ENCODE data around the gene ARID5B.

The ARID5B gene

GRCh38 chr10:62072901-62073300 lies 171.4 kb downstream of the ARID5B start:
- Histone ChIP-seq H3K79me2 (ENCODE audit: low read length) (peaks cover 97% of the 10 kb centered on the region), H3K9ac (ENCODE audit: low read length) (no peak overlapping the region), H3K4me1 (ENCODE audit: low read length) (no peaks in the 10 kb centered on the region), H3K27me3 (replicated peaks; ENCODE audit: insufficient read depth, low read length) (no peaks in the 10 kb centered on the region), H3K4me3 (ENCODE audit: low read length) (no peak overlapping the region), H3K9me3 (replicated peaks; ENCODE audit: insufficient read depth, low read length) (no peaks in the 10 kb centered on the region), H3K9me2 (replicated peaks; ENCODE audit: insufficient read depth, low read length) (no peaks in the 10 kb centered on the region), H3K27ac (ENCODE audit: low read length) (no peak overlapping the region), H3K36me3 (replicated peaks; ENCODE audit: insufficient read depth, low read length) (peaks cover 30% of the 10 kb centered on the region), H2AFZ (ENCODE audit: low read length) (no peak overlapping the region), H3K4me2 (ENCODE audit: low read depth, low read length) (no peak overlapping the region), H4K20me1 (ENCODE audit: insufficient read depth, low read length) (no peaks in the 10 kb centered on the region), H3F3A (ENCODE audit: insufficient read depth, low read length) (no peaks in the 10 kb centered on the region; the same call in 1 of the 2 replicates)
- no peak for TF ChIP-seq CTCF (IDR thresholded peaks at IDR 0.05; ENCODE audit: low read length)
- TF ChIP-seq EZH2phosphoT487 (IDR thresholded peaks at IDR 0.05; ENCODE audit: low read length) = no peak
- TF ChIP-seq EZH2 (optimal IDR thresholded peaks at IDR 0.05; ENCODE audit: low read depth, low read length) = no peak
- no peak for DNase-seq

DNA sequence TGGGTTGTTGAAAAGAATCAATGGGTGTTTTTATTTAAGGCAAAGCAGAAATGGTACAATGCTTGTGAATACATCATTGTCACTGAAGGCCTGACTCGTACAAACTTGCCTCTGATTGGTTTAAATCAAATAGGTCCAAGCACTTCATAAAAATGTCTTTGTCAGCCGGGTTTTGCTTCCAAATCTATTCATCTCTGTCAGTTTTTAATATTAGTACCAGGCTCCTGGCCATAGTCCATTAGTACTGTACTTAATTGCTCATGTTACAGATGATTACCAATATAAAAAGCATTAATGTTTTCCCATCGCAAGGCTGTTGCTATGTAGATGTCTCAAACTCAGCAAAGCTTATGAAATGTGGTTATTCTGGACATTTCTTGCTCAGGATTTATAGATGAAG lies 171.9 kb downstream of the ARID5B start:
- DNase-seq = no peak
- Histone ChIP-seq H3K36me3 (replicated peaks; ENCODE audit: insufficient read depth, low read length) (peaks cover 30% of the 10 kb centered on the region), H3K9me3 (replicated peaks; ENCODE audit: insufficient read depth, low read length) (no peaks in the 10 kb centered on the region), H3K4me3 (ENCODE audit: low read length) (no peak overlapping the region), H3F3A (ENCODE audit: insufficient read depth, low read length) (no peaks in the 10 kb centered on the region; the same call in 1 of the 2 replicates), H3K27ac (ENCODE audit: low read length) (no peak overlapping the region), H2AFZ (ENCODE audit: low read length) (no peak overlapping the region), H4K20me1 (ENCODE audit: insufficient read depth, low read length) (no peaks in the 10 kb centered on the region), H3K4me2 (ENCODE audit: low read depth, low read length) (no peak overlapping the region), H3K4me1 (ENCODE audit: low read length) (no peaks in the 10 kb centered on the region), H3K9ac (ENCODE audit: low read length) (no peak overlapping the region), H3K27me3 (replicated peaks; ENCODE audit: insufficient read depth, low read length) (no peaks in the 10 kb centered on the region), H3K79me2 (ENCODE audit: low read length) (peaks cover 98% of the 10 kb centered on the region), H3K9me2 (replicated peaks; ENCODE audit: insufficient read depth, low read length) (no peaks in the 10 kb centered on the region)
- TF ChIP-seq CTCF (IDR thresholded peaks at IDR 0.05; ENCODE audit: low read length) (no peak), EZH2 (optimal IDR thresholded peaks at IDR 0.05; ENCODE audit: low read depth, low read length) (no peak), EZH2phosphoT487 (IDR thresholded peaks at IDR 0.05; ENCODE audit: low read length) (no peak)

DNA sequence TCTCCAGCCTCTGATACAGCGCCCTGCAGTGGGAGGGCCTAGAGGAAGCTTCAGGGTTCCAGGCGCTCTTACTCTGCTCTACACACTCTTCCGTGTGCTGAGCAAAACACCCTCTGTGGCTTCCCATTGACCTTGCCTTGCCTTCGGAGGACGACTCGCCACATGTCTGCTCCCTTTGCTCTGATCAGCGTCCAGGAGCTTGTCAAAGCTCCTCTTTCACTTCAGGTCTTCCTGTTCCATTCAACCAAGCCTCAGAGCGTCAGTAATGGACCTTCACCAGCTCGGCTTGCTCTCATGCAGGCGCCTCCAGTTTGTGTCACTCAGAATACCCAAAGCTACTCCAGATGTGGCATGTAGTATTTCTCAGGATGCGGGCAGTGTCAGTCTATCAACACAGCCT lies 173.9 kb downstream of the ARID5B start:
- H3K79me2 ChIP-seq (ENCODE audit: low read length) = peaks cover 98% of the 10 kb centered on the region
- no peaks in the 10 kb centered on the region for H3F3A ChIP-seq (ENCODE audit: insufficient read depth, low read length)
- TF ChIP-seq EZH2 (optimal IDR thresholded peaks at IDR 0.05; ENCODE audit: low read depth, low read length) (no peak), CTCF (IDR thresholded peaks at IDR 0.05; ENCODE audit: low read length) (no peak), EZH2phosphoT487 (IDR thresholded peaks at IDR 0.05; ENCODE audit: low read length) (no peak)
- H3K27me3 ChIP-seq (replicated peaks; ENCODE audit: insufficient read depth, low read length) = no peaks in the 10 kb centered on the region
- no peak overlapping the region for H3K27ac ChIP-seq (ENCODE audit: low read length)
- H3K4me1 ChIP-seq (ENCODE audit: low read length) = 0 out of 2 replicates have a peak, but pooled peaks cover 2% of the 10 kb centered on the region
- H4K20me1 ChIP-seq (ENCODE audit: insufficient read depth, low read length) = no peaks in the 10 kb centered on the region
- no peaks in the 10 kb centered on the region for H3K9me2 ChIP-seq (replicated peaks; ENCODE audit: insufficient read depth, low read length)
- no peak overlapping the region for H2AFZ ChIP-seq (ENCODE audit: low read length)
- H3K9me3 ChIP-seq (replicated peaks; ENCODE audit: insufficient read depth, low read length) = no peaks in the 10 kb centered on the region
- H3K4me3 ChIP-seq (ENCODE audit: low read length) = no peak overlapping the region
- no peak for DNase-seq
- no peak overlapping the region for H3K9ac ChIP-seq (ENCODE audit: low read length)
- no peak overlapping the region for H3K4me2 ChIP-seq (ENCODE audit: low read depth, low read length)
- peaks cover 24% of the 10 kb centered on the region for H3K36me3 ChIP-seq (replicated peaks; ENCODE audit: insufficient read depth, low read length)
